HG03571 (cell line): ENCODE measurements around the gene SORCS2.

Experiments
- ATAC-seq: cut with Tn5 transposase; IDR thresholded peaks from one replicate; pipeline ENCODE4 v1.9.1; 2021; ENCODE audit not compliant: unreplicated experiment

SORCS2 gene

GRCh38 chr4:7262134-7262533 is 69.8 kb downstream of the SORCS2 start:
- ATAC-seq: no peak

DNA sequence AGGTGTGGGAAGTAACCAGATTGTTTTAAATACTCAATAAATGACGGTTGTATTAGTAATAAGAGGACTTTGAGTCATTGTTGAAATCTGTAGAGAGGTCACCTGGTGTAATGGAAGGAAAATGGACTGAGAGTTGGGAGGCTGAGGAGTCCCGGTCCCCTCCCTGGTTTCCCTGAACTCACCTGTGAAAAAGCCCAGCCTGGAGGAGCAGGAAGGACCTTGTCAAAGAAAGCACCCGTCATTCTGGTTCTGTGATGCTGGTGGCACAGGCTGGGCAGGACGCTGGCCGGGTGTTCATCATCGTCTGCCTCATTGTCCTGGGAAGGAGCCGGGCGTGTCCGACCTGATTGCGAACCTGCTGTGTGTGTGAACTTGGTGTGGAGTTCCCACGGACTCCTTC is 70.8 kb downstream of the SORCS2 start:
- ATAC-seq: no peak

DNA sequence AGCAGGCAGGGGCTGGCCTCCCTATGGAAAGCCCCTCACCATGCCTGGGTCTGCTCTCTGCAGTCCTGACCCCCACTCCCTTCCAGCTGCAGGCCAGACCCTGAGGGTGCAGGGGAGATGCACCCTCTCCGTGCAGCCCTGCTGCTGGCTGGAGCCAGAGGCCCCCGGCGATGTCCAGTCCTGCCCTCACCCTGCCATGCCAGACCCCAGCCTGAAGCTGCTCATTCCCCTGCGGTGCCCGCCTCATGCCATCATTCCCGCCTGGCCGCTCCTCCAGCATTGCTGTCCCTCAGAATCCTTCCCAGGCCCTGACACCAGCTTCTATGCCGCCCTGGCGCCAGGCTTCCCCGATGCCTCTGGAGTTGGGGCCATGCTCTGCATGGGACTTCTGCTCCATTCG is 72.4 kb downstream of the SORCS2 start:
- ATAC-seq: no peak

- no peak for ATAC-seq
Measured at GRCh38 chr4:7266525-7267292, 74.4 kb downstream of the SORCS2 start.

GRCh38 chr4:7267829-7268228 is 75.5 kb downstream of the SORCS2 start:
- ATAC-seq: no peak

- no peak for ATAC-seq
Measured at GRCh38 chr4:7268941-7269340, 76.6 kb downstream of the SORCS2 start.

DNA sequence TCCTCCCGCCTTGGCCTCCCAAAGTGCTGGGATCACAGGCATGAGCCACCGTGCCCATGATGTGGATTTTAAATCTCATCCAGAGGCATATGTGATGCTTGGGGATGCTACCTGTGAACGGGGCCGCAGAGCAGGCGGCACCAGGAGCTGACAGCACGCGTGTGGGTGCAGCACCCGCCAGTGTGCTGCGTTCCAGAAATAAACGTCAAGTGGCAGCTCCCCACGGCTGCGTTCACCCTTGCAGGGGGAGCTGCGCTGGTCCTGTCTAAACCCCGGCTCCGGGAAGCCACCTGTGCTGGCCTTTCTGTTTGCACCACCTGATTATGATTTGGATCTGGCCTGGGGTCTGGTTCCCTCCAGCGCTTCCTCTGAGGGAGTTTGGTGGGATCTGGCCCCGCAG is 77.8 kb downstream of the SORCS2 start:
- no peak for ATAC-seq

- ATAC-seq: no peak
Measured at GRCh38 chr4:7272404-7272803, 80.1 kb downstream of the SORCS2 start.

- ATAC-seq: no peak
Measured at GRCh38 chr4:7273738-7274297, 81.5 kb downstream of the SORCS2 start.

GRCh38 chr4:7275067-7275466 is 82.7 kb downstream of the SORCS2 start:
- ATAC-seq: no peak

DNA sequence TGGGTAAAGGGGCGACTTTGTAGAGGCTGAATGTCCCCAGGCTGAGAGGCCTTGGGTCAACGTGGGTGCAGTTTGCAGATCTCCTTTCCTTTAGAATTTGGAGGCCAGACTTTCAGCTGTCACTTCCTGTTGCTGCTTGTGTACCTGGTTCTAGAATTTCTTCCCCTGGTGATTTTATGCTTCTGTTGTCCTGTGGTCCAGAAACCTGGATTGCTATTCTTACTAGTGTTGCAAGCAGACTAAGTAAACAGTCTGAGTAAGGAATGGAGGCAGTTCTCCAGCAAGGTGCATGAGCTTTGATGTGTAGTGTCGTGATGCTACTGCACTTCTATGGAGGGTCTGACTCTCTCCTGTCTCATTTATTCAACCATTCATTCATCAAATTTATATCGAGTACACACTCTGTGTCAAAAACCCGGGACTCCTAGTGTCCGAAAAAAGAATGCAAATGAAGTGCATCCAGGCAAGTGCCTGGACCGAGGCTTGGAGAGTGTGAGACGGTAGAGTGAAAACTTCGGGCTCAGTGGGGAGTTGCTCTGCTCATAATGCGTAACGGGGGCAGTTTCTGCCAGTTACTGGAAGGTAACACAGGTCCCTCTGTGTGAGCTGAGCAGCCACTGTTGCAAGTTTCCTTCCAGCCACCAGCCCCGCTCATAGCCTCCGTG is 83.3 kb downstream of the SORCS2 start:
- ATAC-seq: no peak

DNA sequence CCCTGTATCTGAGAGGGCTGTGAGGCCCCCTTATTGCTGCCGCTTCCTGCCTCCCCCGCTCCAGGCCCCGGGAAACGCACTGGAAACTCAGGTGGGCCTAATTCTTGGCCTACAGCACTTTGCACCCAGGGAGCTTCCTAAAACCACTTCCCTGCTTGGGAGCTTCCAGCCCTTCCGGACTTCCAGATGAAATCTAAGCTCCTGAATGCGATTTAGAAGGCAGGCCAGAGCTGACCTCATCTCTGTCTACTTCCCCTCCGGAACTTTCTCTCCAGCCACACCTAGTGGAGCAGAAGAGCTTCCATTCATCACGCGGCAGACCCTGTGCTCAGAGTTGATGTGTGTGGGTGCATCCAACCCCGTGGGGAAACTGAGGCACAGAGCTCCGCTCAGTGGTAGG is 84.2 kb downstream of the SORCS2 start:
- ATAC-seq: no peak

- ATAC-seq: no peak
Measured at GRCh38 chr4:7278071-7278765, 85.9 kb downstream of the SORCS2 start.

DNA sequence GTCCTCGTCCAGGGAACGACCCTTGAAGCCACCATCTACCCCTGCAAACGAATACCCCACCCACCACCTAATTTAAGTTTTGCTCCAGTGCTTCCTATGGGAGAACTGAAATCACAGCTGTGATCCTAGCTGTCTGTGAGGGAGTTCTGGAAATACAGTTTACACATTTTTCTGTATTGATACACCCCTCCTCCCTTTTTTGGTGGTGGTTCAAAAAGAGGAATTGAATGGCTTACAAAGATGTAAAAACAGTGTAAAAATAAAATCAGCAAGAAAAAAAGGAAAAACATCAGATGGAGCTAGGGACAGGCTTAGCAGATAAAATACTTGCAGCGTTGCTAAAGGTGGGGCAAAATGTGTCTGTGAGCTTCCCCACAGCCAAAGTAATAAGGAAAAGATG is 86.6 kb downstream of the SORCS2 start:
- no peak for ATAC-seq

GRCh38 chr4:7279902-7280301 is 87.6 kb downstream of the SORCS2 start:
- ATAC-seq: no peak

- ATAC-seq: no peak
Measured at GRCh38 chr4:7280926-7281690, 88.8 kb downstream of the SORCS2 start.

DNA sequence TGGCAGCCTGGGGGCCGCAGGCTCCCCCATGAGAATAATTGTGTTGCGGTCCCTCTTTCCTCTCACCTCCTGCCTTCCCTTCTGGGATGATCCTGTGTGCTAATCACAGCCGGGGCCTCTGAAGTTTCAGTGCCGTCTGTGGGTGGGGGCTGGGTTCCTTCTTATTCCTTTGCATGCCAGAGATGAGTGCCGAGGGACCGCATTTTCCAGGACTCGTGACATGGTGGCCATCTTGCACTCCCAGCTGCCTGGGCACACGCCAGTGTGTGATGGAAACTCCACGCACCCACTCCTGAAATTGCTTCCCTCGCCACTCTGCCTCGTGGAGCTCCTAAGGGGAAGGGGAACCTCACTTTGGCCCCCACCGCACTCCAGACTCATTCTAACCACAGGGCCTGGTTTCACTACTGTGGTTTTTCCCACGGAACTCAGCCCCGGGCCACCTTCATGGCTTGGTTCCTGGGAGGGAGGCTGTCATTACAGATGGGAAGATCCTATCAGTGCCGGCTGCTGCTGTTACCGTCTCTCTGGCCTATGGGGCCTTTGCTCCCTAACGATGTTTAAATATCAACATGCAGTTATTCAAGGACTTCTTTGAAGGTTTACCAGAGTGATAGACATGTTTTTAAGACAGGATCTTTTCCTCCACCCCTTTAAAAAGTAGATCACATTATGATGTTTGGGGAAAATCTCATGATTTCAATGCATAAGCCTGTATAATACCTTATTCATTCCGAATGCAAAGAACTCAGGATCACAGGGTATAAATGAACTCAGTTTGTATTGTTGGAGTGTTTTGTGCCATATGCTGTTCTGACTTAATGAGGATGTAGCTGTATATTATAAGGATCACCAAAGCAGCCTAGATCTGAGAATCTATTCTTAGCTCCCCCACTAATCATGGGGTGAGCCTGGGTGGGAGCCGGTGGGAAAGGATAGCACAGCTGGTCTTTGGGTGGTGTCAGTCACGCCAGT is 89.6 kb downstream of the SORCS2 start:
- ATAC-seq: no peak

DNA sequence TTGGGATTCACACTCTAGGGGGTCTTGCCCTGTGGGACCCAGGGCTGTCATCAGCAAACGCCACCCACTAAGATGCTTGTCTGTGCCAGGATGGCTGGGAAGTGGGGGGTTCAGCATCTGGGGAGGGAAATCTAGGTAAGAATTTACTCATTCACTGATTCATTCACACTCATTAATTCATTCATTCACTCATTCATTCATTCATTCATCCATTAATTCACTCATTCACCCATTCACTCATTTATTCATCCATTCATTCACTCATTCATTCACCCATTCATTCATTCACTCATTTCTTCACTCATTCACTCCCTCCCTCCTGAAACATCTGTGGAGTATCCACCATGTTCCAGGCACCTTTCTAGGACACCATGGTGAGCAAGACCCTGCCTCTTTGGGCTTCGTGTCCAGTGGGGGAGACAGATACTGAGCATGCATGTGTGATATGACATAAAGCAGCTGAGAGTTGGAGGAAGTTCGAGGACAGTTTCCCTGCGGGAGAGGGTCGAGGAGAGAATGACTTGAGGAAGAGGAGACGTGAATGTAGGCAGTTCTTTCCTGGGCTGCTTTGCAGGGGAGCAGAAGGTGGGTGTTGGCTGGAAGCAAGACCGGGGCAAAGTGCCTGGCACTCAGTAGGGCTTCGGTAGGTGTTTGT is 90.6 kb downstream of the SORCS2 start:
- no peak for ATAC-seq
